DND-41 (cell line): ENCODE measurements around the gene FEZ2.

Experiments used
- ATAC-seq: fragments of 200-7000 bp; cut with Tn5 transposase; 3 replicates; pipeline ENCODE4 v1.9.1; 2021; ENCODE audit warnings: low read depth; ENCODE audit not compliant: insufficient read depth
- DNase-seq: peaks from one replicate; pipeline ENCODE4 v3.0.0-alpha.2; 2020
- H2AFZ ChIP-seq: 2 replicates; pipeline ENCODE4 v1.6.0; 2012; ENCODE audit warnings: low read depth, low read length
- H3K27ac ChIP-seq: 2 replicates; pipeline ENCODE4 v1.5.1; 2012; ENCODE audit warnings: low read length, inconsistent platforms
- H3K27me3 ChIP-seq: fragments of 200-600 bp; sonication (generic); 2 replicates; pipeline ENCODE4 v1.6.0; 2012; ENCODE audit warnings: low read length, mild to moderate bottlenecking, inconsistent platforms; ENCODE audit not compliant: insufficient read depth, poor library complexity
- H3K36me3 ChIP-seq: 2 replicates; pipeline ENCODE4 v1.5.1; 2012; ENCODE audit warnings: low read length, inconsistent platforms; ENCODE audit not compliant: insufficient read depth
- H3K4me1 ChIP-seq: 2 replicates; pipeline ENCODE4 v1.5.1; 2012; ENCODE audit warnings: mild to moderate bottlenecking, low read length; ENCODE audit not compliant: insufficient read depth
- H3K4me2 ChIP-seq: 2 replicates; pipeline ENCODE4 v1.6.0; 2012; ENCODE audit warnings: mild to moderate bottlenecking, moderate library complexity, low read length, inconsistent platforms; ENCODE audit not compliant: insufficient read depth
- H3K4me3 ChIP-seq, 2 experiments: fragments of 200-600 bp in 1 of 2; shearing (Covaris generic) in 1 of 2; 2 replicates each; pipeline ENCODE4 v1.5.1; 2012 to 2016; ENCODE audit warnings: inconsistent platforms in 2 of 2, low read length in 2 of 2, mild to moderate bottlenecking in 2 of 2, low read depth in 1 of 2, moderate library complexity in 1 of 2
- H3K79me2 ChIP-seq: 2 replicates; pipeline ENCODE4 v1.6.0; 2012; ENCODE audit warnings: low read length, inconsistent platforms; ENCODE audit not compliant: insufficient read depth
- H3K9ac ChIP-seq: 2 replicates; pipeline ENCODE4 v1.6.0; 2012; ENCODE audit warnings: low read depth, mild to moderate bottlenecking, inconsistent platforms, low read length, moderate library complexity
- H3K9me3 ChIP-seq: 2 replicates; pipeline ENCODE4 v1.5.1; 2012; ENCODE audit warnings: low read length, moderate library complexity, mild to moderate bottlenecking, inconsistent platforms; ENCODE audit not compliant: insufficient read depth, severe bottlenecking
- H4K20me1 ChIP-seq: 2 replicates; pipeline ENCODE4 v1.6.0; 2012; ENCODE audit warnings: low read length; ENCODE audit not compliant: insufficient read depth
- CTCF ChIP-seq: IDR thresholded peaks from 2 replicates; pipeline ENCODE4 v1.5.1; 2012; ENCODE audit warnings: borderline replicate concordance, low read length, moderate library complexity, mild to moderate bottlenecking; ENCODE audit not compliant: poor library complexity, severe bottlenecking; ENCODE audit errors: extremely low read depth
- EZH2 ChIP-seq: IDR thresholded peaks from 3 replicates; pipeline ENCODE4 v1.6.1; 2012; ENCODE audit warnings: borderline replicate concordance, low read depth, mild to moderate bottlenecking, moderate library complexity, low read length, inconsistent platforms; ENCODE audit not compliant: severe bottlenecking

The FEZ2 gene

GRCh38 chr2:36541891-36542595 lies 55.9 kb downstream of the FEZ2 start:
- no peak overlapping the region for H3K4me2 ChIP-seq
- TF ChIP-seq EZH2 (no peak), CTCF (no peak)
- H3K9me3 ChIP-seq, result no peaks in the 10 kb centered on the region
- H3K36me3 ChIP-seq, result no peaks in the 10 kb centered on the region
- ATAC-seq, result no peak
- no peak overlapping the region for H2AFZ ChIP-seq
- no peaks in the 10 kb centered on the region for H3K4me1 ChIP-seq
- DNase-seq, result no peak
- no peak overlapping the region for H3K4me3 ChIP-seq
- H3K79me2 ChIP-seq, result no peaks in the 10 kb centered on the region
- no peaks in the 10 kb centered on the region for H3K27me3 ChIP-seq
- no peak overlapping the region for H3K27ac ChIP-seq
- no peak overlapping the region for H3K9ac ChIP-seq
- no peaks in the 10 kb centered on the region for H4K20me1 ChIP-seq

GRCh38 chr2:36540986-36541754 lies 56.8 kb downstream of the FEZ2 start:
- Histone ChIP-seq H3K4me3 (no peak overlapping the region), H3K27ac (no peak overlapping the region), H3K36me3 (no peaks in the 10 kb centered on the region), H3K4me1 (no peaks in the 10 kb centered on the region), H3K9ac (no peak overlapping the region), H3K9me3 (no peaks in the 10 kb centered on the region), H3K4me2 (no peak overlapping the region), H3K27me3 (no peaks in the 10 kb centered on the region), H2AFZ (no peak overlapping the region), H4K20me1 (no peaks in the 10 kb centered on the region), H3K79me2 (no peaks in the 10 kb centered on the region)
- no peak for ATAC-seq
- DNase-seq, result no peak
- no peak for TF ChIP-seq CTCF
- no peak for TF ChIP-seq EZH2

GRCh38 chr2:36539631-36540030 lies 58.3 kb downstream of the FEZ2 start:
- Histone ChIP-seq H3K9ac (no peak overlapping the region), H3K4me2 (no peak overlapping the region), H3K27me3 (no peaks in the 10 kb centered on the region), H3K27ac (no peak overlapping the region), H3K79me2 (no peaks in the 10 kb centered on the region), H3K9me3 (no peaks in the 10 kb centered on the region), H3K4me3 (no peak overlapping the region), H3K36me3 (no peaks in the 10 kb centered on the region), H4K20me1 (no peaks in the 10 kb centered on the region), H2AFZ (no peak overlapping the region), H3K4me1 (no peaks in the 10 kb centered on the region)
- ATAC-seq, result no peak
- no peak for DNase-seq
- no peak for TF ChIP-seq CTCF
- no peak for TF ChIP-seq EZH2
